ENCODE data around the gene EPN2. TPM values are rescaled to one million over a fixed set of nuclear protein-coding genes. Genes with fewer than 3 reads are reported as not detected.

EPN2 gene
- total RNA-seq, 6 experiments from 2014 or later = 6.6 to 18.1 (median 11.4) TPM

- ATAC-seq = peak; percentile 79 to 91 (median 88)
- Histone ChIP-seq H3K4me1 (peaks cover 0 to 14% (median 0%) of the 10 kb centered on the region in 4 donors), H3K36me3 (no peaks in the 10 kb centered on the region), H3K27me3 (no peaks in the 10 kb centered on the region), H3K9me3 (no peaks in the 10 kb centered on the region), H3K27ac (peak overlapping the region in 2 of 3 donors; percentile 22 to 23), H3K4me3 (no peak overlapping the region)
- 24% methylated on average over 2 of the region's 7 CpGs for WGBS (ENCODE audit: insufficient coverage, low coverage, low lambda C conversion rate, missing lambda C conversion rate)
- TF ChIP-seq CTCF (IDR thresholded peaks at IDR 0.05) (no peak), POLR2A (IDR thresholded peaks at IDR 0.05) (no peak)
- intact Hi-C loops (cut with DNase I) = no loop called here
- DNase-seq = peak; percentile 56 to 71 (median 58)
These were observed 67.0 kb downstream of the EPN2 start for GRCh38 chr17:19304209-19304608.

GRCh38 chr17:19304751-19305150 is 67.6 kb downstream of the EPN2 start:
- DNase-seq = no peak
- H3K9me3 ChIP-seq = no peaks in the 10 kb centered on the region
- H3K27me3 ChIP-seq = no peaks in the 10 kb centered on the region
- 97% methylated on average over 4 of the region's 5 CpGs for WGBS (ENCODE audit: insufficient coverage, low coverage, low lambda C conversion rate, missing lambda C conversion rate)
- H3K27ac ChIP-seq = peak overlapping the region in 2 of 3 donors; percentile 22 to 23
- no peak for ATAC-seq
- intact Hi-C loops (cut with DNase I) = no loop called here
- TF ChIP-seq POLR2A (IDR thresholded peaks at IDR 0.05) (no peak), CTCF (IDR thresholded peaks at IDR 0.05) (no peak)
- no peak overlapping the region for H3K4me3 ChIP-seq
- no peaks in the 10 kb centered on the region for H3K36me3 ChIP-seq
- peaks cover 0 to 14% (median 0%) of the 10 kb centered on the region in 4 donors for H3K4me1 ChIP-seq

GRCh38 chr17:19305256-19305655 is 68.1 kb downstream of the EPN2 start:
- Histone ChIP-seq H3K36me3 (no peaks in the 10 kb centered on the region), H3K27me3 (no peaks in the 10 kb centered on the region), H3K4me3 (no peak overlapping the region), H3K9me3 (no peaks in the 10 kb centered on the region), H3K4me1 (peaks cover 0 to 14% (median 0%) of the 10 kb centered on the region in 4 donors), H3K27ac (no peak overlapping the region)
- no peak for DNase-seq
- ATAC-seq = no peak
- no peak for TF ChIP-seq CTCF (IDR thresholded peaks at IDR 0.05)
- TF ChIP-seq POLR2A (IDR thresholded peaks at IDR 0.05) = no peak
- intact Hi-C loops (cut with DNase I) = no loop called here
- 69% methylated on average over 3 of the region's 5 CpGs for WGBS (ENCODE audit: insufficient coverage, low coverage, low lambda C conversion rate, missing lambda C conversion rate)

GRCh38 chr17:19305761-19306159 is 68.6 kb downstream of the EPN2 start:
- intact Hi-C loops (cut with DNase I) = no loop called here
- DNase-seq = no peak
- Histone ChIP-seq H3K4me3 (no peak overlapping the region), H3K27ac (no peak overlapping the region), H3K4me1 (peaks cover 0 to 14% (median 0%) of the 10 kb centered on the region in 4 donors), H3K36me3 (no peaks in the 10 kb centered on the region), H3K9me3 (no peaks in the 10 kb centered on the region), H3K27me3 (no peaks in the 10 kb centered on the region)
- TF ChIP-seq POLR2A (IDR thresholded peaks at IDR 0.05) = no peak
- ATAC-seq = no peak
- WGBS (ENCODE audit: insufficient coverage, low coverage, low lambda C conversion rate, missing lambda C conversion rate) = 91% methylated on average over 5 of the region's 5 CpGs

GRCh38 chr17:19306160-19307111 is 69.3 kb downstream of the EPN2 start:
- TF ChIP-seq POLR2A (IDR thresholded peaks at IDR 0.05) = no peak
- Histone ChIP-seq H3K9me3 (no peaks in the 10 kb centered on the region), H3K27ac (no peak overlapping the region), H3K36me3 (no peaks in the 10 kb centered on the region), H3K4me1 (peaks cover 0 to 14% (median 0%) of the 10 kb centered on the region in 4 donors), H3K4me3 (no peak overlapping the region), H3K27me3 (no peaks in the 10 kb centered on the region)
- ATAC-seq (peak in 3 of 4 donors; percentile 15 to 29 (median 26)), DNase-seq (no peak)
- WGBS (ENCODE audit: insufficient coverage, low coverage, low lambda C conversion rate, missing lambda C conversion rate) = 72% methylated on average over 7 of the region's 10 CpGs
- intact Hi-C loops (cut with DNase I) = no loop called here

All from right lobe of liver (tissue), 6 donors.